Keratinocyte (primary cell): ENCODE data around the gene ATP11A. TPM values are rescaled to one million over a fixed set of nuclear protein-coding genes. Genes with fewer than 3 reads are reported as not detected.

Experiments used
- DNase-seq: peaks from one replicate; pipeline ENCODE4 v3.0.0-alpha.2; 2011; ENCODE audit warnings: low read depth, missing footprints, low spot score
- FAIRE-seq: peaks from 2 replicates; lab custom pipeline; 2011; peaks lifted over from hg19 to GRCh38; lab: Jason Lieb, UNC
- H2AFZ ChIP-seq: 2 replicates; pipeline ENCODE4 v1.6.0; 2012; ENCODE audit warnings: low read length, control low read depth, inconsistent platforms; ENCODE audit not compliant: control insufficient read depth
- H3K27ac ChIP-seq: 2 replicates; pipeline ENCODE4 v1.5.1; 2011; ENCODE audit warnings: low read length; ENCODE audit not compliant: control insufficient read depth, insufficient read depth
- H3K27me3 ChIP-seq: 3 replicates; pipeline ENCODE4 v1.6.0; 2011; ENCODE audit warnings: low read length; ENCODE audit not compliant: control insufficient read depth, insufficient read depth; ENCODE audit errors: extremely low read depth
- H3K36me3 ChIP-seq, 2 experiments: 2 replicates in 1 of 2; 3 replicates in 1 of 2; pipeline ENCODE4 v1.5.1; 2011; ENCODE audit warnings: low read length in 2 of 2, mild to moderate bottlenecking in 1 of 2; ENCODE audit not compliant: control insufficient read depth in 2 of 2, insufficient read depth in 2 of 2; ENCODE audit errors: extremely low read depth in 1 of 2
- H3K4me1 ChIP-seq: 3 replicates; pipeline ENCODE4 v1.5.1; 2011; ENCODE audit warnings: low read length; ENCODE audit not compliant: control insufficient read depth, insufficient read depth; ENCODE audit errors: extremely low read depth
- H3K4me2 ChIP-seq: 3 replicates; pipeline ENCODE4 v1.6.0; 2011; ENCODE audit warnings: low read depth, low read length; ENCODE audit not compliant: control insufficient read depth, insufficient read depth; ENCODE audit errors: extremely low read depth
- H3K4me3 ChIP-seq, 3 experiments: fragments of 200-600 bp in 1 of 3; sonication (generic) in 1 of 3; 2 replicates in 2 of 3; 3 replicates in 1 of 3; pipeline ENCODE4 v1.5.1; 2011 to 2016; ENCODE audit warnings: low read length in 3 of 3, mild to moderate bottlenecking in 3 of 3, control low read depth in 2 of 3, inconsistent platforms in 1 of 3, low read depth in 1 of 3, mixed read lengths in 1 of 3, mixed run types in 1 of 3, moderate library complexity in 1 of 3; ENCODE audit not compliant: control insufficient read depth in 2 of 3, insufficient read depth in 2 of 3; ENCODE audit errors: extremely low read depth in 1 of 3
- H3K79me2 ChIP-seq: 2 replicates; pipeline ENCODE4 v1.6.0; 2012; ENCODE audit warnings: low read length; ENCODE audit not compliant: control insufficient read depth, insufficient read depth
- H3K9ac ChIP-seq: 3 replicates; pipeline ENCODE4 v1.6.0; 2011; ENCODE audit warnings: low read length; ENCODE audit not compliant: control insufficient read depth, insufficient read depth; ENCODE audit errors: extremely low read depth
- H3K9me1 ChIP-seq: 3 replicates; pipeline ENCODE4 v1.6.0; 2011; ENCODE audit warnings: low read length; ENCODE audit not compliant: control insufficient read depth, insufficient read depth; ENCODE audit errors: extremely low read depth
- H3K9me3 ChIP-seq: 2 replicates; pipeline ENCODE4 v1.5.1; 2012; ENCODE audit warnings: low read depth, low read length; ENCODE audit not compliant: control insufficient read depth
- H4K20me1 ChIP-seq: 3 replicates; pipeline ENCODE4 v1.6.0; 2011; ENCODE audit warnings: low read length; ENCODE audit not compliant: control insufficient read depth, insufficient read depth; ENCODE audit errors: extremely low read depth
- EZH2 ChIP-seq: IDR thresholded peaks from one replicate; pipeline ENCODE4 v1.6.1; 2012; ENCODE audit warnings: inconsistent platforms, mild to moderate bottlenecking, low read length, moderate library complexity
- dilution Hi-C: fragments of 300-500 bp; cut with MboI; formaldehyde crosslinking; loops from one replicate; pipeline ENCODE4 v1.7.0; 2020; ENCODE audit warnings: low sequenced_read_pairs; ENCODE audit not compliant: extremely low pct_ligation_motif_present
- polyA plus RNA-seq, 5 experiments: library from polyadenylated mRNA; depleted of rRNA in 3 of 5; stranded (reverse) in 3 of 5; stranded (forward) in 1 of 5; unstranded in 1 of 5; fragments of >200 nt; gene quantifications; 1 replicate in 1 of 5; 2 replicates in 3 of 5; 3 replicates in 1 of 5; pipeline versions ENCODE4 v1.2.1 to v1.2.3, GENCODE V29; 2011 to 2012; ENCODE audit warnings: missing spikeins in 2 of 5, low read depth in 1 of 5, low replicate concordance in 1 of 5
- TF ChIP-seq, protein P1 (sequence below), 3 experiments: IDR thresholded peaks in 1 of 3; conservative IDR thresholded peaks in 1 of 3; optimal IDR thresholded peaks in 1 of 3; 2 replicates in 2 of 3; 3 replicates in 1 of 3; pipeline versions ENCODE3 to v1.5.1; 2011; ENCODE audit warnings: low read length in 3 of 3, mild to moderate bottlenecking in 3 of 3, moderate library complexity in 2 of 3, control low read depth in 1 of 3, inconsistent platforms in 1 of 3; ENCODE audit not compliant: insufficient read depth in 2 of 3; ENCODE audit errors: extremely low read depth in 1 of 3

ATP11A gene
- polyA plus RNA-seq, 1 donor (not counting 4 experiments of a cell fraction or from before 2014, with no cell fraction given): 4.3 TPM

DNA sequence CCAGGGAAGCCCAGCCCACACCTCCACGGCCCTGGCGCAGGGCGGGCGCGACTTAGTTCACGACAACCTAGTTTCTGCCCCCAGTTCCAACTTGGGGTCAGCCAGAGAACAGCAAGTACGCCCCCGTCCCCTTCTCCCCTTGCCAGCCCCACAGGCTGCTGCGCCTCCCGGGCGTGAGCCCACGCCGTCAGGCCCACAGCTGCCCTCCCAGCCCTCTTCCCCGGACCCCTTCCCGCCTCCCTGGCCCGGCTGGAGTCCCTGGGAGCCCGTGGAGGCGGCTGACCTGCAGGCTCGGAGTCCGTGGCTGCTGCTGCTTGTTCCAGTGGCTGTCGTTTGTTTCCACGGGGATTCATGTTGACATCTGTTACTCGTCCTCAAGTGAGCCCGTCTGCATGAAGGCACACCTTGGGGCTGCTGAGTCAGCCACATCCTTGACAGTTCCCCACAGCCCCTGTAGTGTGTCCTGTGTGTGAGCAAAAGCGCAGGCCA is 86.0 kb downstream of the ATP11A start:
- no peak overlapping the region for H3K4me2 ChIP-seq
- H4K20me1 ChIP-seq: no peaks in the 10 kb centered on the region
- no peaks in the 10 kb centered on the region for H3K27me3 ChIP-seq
- H3K9ac ChIP-seq: no peak overlapping the region
- no peaks in the 10 kb centered on the region for H3K9me3 ChIP-seq
- H3K79me2 ChIP-seq: peaks cover 4% of the 10 kb centered on the region
- peaks cover 14% of the 10 kb centered on the region for H3K4me1 ChIP-seq
- no peak overlapping the region for H3K4me3 ChIP-seq
- dilution Hi-C loops: no loop called here
- TF ChIP-seq EZH2: no peak
- TF ChIP-seq, protein P1, sequence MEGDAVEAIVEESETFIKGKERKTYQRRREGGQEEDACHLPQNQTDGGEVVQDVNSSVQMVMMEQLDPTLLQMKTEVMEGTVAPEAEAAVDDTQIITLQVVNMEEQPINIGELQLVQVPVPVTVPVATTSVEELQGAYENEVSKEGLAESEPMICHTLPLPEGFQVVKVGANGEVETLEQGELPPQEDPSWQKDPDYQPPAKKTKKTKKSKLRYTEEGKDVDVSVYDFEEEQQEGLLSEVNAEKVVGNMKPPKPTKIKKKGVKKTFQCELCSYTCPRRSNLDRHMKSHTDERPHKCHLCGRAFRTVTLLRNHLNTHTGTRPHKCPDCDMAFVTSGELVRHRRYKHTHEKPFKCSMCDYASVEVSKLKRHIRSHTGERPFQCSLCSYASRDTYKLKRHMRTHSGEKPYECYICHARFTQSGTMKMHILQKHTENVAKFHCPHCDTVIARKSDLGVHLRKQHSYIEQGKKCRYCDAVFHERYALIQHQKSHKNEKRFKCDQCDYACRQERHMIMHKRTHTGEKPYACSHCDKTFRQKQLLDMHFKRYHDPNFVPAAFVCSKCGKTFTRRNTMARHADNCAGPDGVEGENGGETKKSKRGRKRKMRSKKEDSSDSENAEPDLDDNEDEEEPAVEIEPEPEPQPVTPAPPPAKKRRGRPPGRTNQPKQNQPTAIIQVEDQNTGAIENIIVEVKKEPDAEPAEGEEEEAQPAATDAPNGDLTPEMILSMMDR (optimal IDR thresholded peaks at IDR 0.05 in 1 of 3, IDR thresholded peaks at IDR 0.05 in 1 of 3, conservative IDR thresholded peaks at IDR 0.05 in 1 of 3; ENCODE audit: extremely low read depth in 1 of 3, insufficient read depth in 2 of 3, low read length in 3 of 3): no peak
- H3K36me3 ChIP-seq: no peaks in the 10 kb centered on the region
- H3K27ac ChIP-seq: no peak overlapping the region
- no peak overlapping the region for H2AFZ ChIP-seq
- H3K9me1 ChIP-seq: no peaks in the 10 kb centered on the region
- FAIRE-seq (no peak), DNase-seq (no peak)

DNA sequence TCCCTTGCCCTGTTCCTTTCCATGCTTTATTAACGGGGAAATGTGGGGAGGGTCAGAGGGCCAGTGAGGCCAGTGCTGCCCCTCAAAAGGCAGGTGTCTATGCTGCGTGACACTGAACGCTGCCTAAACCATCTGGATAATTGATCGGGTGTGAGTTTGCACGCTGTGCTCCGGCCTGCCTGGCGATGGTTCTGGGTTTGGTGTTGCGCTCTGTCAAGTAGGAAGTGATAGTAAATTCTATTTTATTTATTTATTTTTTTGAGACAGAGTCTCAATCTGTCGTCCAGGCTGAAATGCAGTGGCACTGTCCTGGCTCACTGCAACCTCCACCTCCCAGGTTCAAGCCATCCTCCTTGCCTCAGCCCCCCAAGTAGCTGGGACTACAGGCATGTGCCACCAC is 86.5 kb downstream of the ATP11A start:
- Histone ChIP-seq H3K79me2 (peaks cover 4% of the 10 kb centered on the region), H3K9me3 (no peaks in the 10 kb centered on the region), H4K20me1 (no peaks in the 10 kb centered on the region), H3K27me3 (no peaks in the 10 kb centered on the region), H3K4me3 (no peak overlapping the region), H3K4me2 (no peak overlapping the region), H3K4me1 (peaks cover 14% of the 10 kb centered on the region), H3K9me1 (no peaks in the 10 kb centered on the region), H3K36me3 (no peaks in the 10 kb centered on the region), H3K27ac (no peak overlapping the region), H2AFZ (no peak overlapping the region), H3K9ac (no peak overlapping the region)
- dilution Hi-C loops: no loop called here
- FAIRE-seq (no peak), DNase-seq (no peak)
- TF ChIP-seq, protein P1 (optimal IDR thresholded peaks at IDR 0.05 in 1 of 3, IDR thresholded peaks at IDR 0.05 in 1 of 3, conservative IDR thresholded peaks at IDR 0.05 in 1 of 3; ENCODE audit: extremely low read depth in 1 of 3, insufficient read depth in 2 of 3, low read length in 3 of 3): no peak
- no peak for TF ChIP-seq EZH2
